ENCODE data around the gene IGFBP4. TPM values are rescaled to one million over a fixed set of nuclear protein-coding genes. Genes with fewer than 3 reads are reported as not detected.

The IGFBP4 gene
- total RNA-seq, 2 experiments from 2014 or later = 27.1 to 28.4 TPM

DNA sequence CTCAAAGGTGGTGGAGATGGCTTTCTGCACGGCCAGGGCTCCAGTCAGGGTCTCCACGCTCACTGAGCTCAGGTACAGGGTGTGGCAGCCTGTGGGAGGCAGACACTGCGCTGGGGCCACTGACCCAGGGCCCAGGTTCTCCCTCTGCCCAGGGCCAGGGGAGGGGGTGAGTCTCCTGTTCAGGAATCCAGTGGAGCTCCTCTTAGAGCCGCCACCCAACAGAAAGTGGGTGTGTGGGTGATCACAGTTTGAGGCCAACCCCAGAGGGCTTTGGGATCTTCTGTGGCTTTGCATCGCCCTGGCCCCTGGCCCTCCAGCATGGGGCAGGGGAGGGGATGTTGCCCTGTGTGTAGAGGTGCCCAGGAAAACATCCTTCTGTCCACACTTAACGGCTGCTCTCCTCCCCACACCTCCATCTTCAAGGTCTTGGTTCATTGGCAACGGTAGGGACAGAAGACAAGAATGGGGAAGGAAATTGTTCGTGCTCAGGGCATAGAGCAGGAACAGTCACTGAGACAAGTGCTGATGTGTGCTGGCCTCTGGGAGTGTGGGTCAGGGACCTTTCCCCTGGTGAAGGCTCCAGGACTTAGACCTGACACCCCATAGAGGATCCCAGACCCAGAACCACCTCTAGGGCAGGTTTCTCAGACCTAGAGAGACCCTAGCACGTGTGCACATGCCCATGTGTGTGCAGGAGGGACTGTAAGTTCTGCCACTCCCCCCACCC, 36.7 kb downstream of the IGFBP4 start:
- CTCF ChIA-PET = interaction anchor here (0.9 to 4.3 kb wide), 5 partner anchors 33 to 1169 kb away, joined by 3 to 47 read pairs (median 8); partner anchors contain the start of gene TOP2A
- H3K27ac Mint-ChIP-seq = peak overlapping the region; percentile 89
- peak overlapping the region; percentile 55 for H3K4me3 Mint-ChIP-seq
- peaks cover 30% of the 10 kb centered on the region for H3K36me3 Mint-ChIP-seq (ENCODE audit: low read depth)
- peaks cover 84% of the 10 kb centered on the region for H3K4me1 Mint-ChIP-seq
- H3K9me3 Mint-ChIP-seq = no peaks in the 10 kb centered on the region
- no peak for DNase-seq
- no peaks in the 10 kb centered on the region for H3K27me3 Mint-ChIP-seq
- POLR2A ChIA-PET = interaction anchor here (0.6 to 7.5 kb wide), 23 partner anchors 10 to 191 kb away, joined by 3 to 115 read pairs (median 4); partner anchors contain the start of genes IGFBP4 and TOP2A

DNA sequence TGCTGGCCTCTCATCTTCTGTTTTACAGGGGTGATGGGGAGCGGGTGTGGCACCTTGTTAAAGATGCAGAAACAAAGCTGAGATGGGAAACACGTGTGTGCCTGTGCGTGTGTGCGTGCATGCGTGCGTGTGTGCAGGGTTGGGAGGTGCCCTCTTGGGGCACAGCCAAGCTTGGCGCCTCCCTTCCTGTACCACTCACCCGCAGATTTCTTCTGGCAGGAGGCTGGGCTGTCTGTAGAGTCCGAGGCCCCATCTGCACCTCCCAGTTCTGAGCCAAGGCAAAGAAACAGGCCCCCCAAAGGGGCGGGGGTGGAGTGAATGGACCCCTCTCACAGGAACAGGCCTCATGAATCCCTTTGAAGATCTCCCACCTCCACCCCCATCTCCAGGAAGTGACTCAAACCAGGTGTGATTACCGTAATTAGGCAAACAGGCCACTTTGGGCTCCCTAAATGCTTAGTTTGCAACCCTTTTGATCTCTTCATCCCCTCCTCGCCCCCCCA, 37.3 kb downstream of the IGFBP4 start:
- Mint-ChIP-seq H3K36me3 (ENCODE audit: low read depth) (peaks cover 30% of the 10 kb centered on the region), H3K27ac (peak overlapping the region; percentile 89), H3K9me3 (no peaks in the 10 kb centered on the region), H3K4me1 (peaks cover 90% of the 10 kb centered on the region), H3K4me3 (peak overlapping the region; percentile 55), H3K27me3 (peaks cover 5% of the 10 kb centered on the region)
- DNase-seq = peak; percentile 91
- CTCF ChIA-PET = interaction anchor here (1.0 to 4.3 kb wide), 6 partner anchors 10 to 1168 kb away, joined by 3 to 47 read pairs (median 7); partner anchors contain the start of gene TOP2A
- POLR2A ChIA-PET = interaction anchor here (0.6 to 7.5 kb wide), 22 partner anchors 10 to 380 kb away, joined by 3 to 115 read pairs (median 4); partner anchors contain the start of genes IGFBP4, NR1D1 and TOP2A

DNA sequence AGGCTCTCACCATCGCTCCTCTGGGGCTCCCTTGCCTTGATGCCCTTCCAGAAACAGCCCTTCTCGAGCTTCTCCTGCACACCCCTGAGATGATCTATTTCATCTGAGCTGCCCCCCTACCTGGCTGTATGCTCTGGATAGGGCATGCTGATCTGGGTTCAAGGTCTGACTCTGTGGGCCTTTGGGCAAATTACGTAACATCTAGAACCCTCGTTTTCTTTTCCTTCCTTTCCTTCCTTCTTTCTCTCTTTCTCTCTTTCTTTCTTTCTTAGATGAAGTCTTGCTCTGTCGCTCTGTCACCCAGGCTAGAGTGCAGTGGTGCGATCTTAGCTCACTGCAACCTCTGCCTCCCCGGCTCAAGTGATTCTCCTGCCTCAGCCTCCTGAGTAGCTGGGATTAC, 37.9 kb downstream of the IGFBP4 start:
- ChIA-PET CTCF (interaction anchor here (1.0 to 4.3 kb wide), 6 partner anchors 9 to 1168 kb away, joined by 3 to 47 read pairs (median 7); partner anchors contain the start of gene TOP2A), POLR2A (interaction anchor here (1.1 to 7.5 kb wide), 16 partner anchors 9 to 381 kb away, joined by 3 to 115 read pairs (median 11); partner anchors contain the start of genes NR1D1 and TOP2A)
- Mint-ChIP-seq H3K4me1 (peaks cover 95% of the 10 kb centered on the region), H3K9me3 (no peaks in the 10 kb centered on the region), H3K4me3 (peak overlapping the region; percentile 55), H3K27ac (peak overlapping the region; percentile 89), H3K27me3 (peaks cover 6% of the 10 kb centered on the region), H3K36me3 (ENCODE audit: low read depth) (peaks cover 30% of the 10 kb centered on the region)
- DNase-seq = no peak

DNA sequence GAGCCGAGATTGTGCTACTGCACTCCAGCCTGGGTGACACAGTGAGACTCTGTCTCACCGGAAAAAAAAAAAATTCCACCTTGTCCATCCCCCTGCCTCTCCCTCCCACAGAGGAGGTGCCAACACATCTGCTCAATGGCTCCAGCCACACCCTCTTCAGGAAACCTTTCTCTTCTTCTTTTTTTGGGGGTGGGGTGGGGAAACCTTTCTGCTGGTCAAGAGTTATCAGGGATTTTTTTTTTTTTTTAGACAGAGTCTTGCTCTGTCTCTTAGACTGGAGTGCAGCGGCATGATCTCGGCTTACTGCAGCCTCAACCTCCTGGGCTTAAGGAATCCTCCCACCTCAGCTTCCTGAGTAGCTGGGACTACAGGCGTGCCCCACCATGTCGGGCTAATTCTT, 39.5 kb downstream of the IGFBP4 start:
- H3K9me3 Mint-ChIP-seq = no peaks in the 10 kb centered on the region
- H3K36me3 Mint-ChIP-seq (ENCODE audit: low read depth) = peaks cover 21% of the 10 kb centered on the region
- H3K4me1 Mint-ChIP-seq = peaks cover 96% of the 10 kb centered on the region
- peak overlapping the region; percentile 89 for H3K27ac Mint-ChIP-seq
- H3K4me3 Mint-ChIP-seq = no peak overlapping the region
- H3K27me3 Mint-ChIP-seq = peaks cover 6% of the 10 kb centered on the region
- POLR2A ChIA-PET = interaction anchor here (0.6 to 4.4 kb wide), 3 partner anchors 11 to 56 kb away, joined by 3 to 115 read pairs (median 14); no protein-coding TSS in a partner anchor
- no peak for DNase-seq
- CTCF ChIA-PET = interaction anchor here (4.3 kb wide), 1 partner anchor 50 kb away, joined by 47 read pairs; no protein-coding TSS in a partner anchor

DNA sequence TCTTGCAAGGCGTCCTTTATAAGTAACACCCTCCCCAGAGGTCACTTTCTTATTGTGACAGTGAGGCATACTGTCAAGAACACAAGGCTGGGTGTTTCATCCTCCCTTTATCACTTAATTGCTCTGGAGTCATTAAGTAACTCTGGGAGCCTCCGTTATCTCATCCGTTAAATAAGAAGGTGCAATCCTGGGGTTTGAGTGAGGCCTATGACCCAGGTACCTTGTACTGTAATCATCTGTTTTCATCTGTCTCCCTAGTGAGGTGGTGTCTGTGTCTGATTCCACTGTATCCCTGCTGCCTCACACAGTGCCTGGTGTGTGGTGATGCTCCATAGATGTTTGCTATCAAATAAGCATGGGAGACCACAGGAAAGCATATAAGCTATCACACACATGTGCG, 40.4 kb downstream of the IGFBP4 start:
- no peak overlapping the region for H3K4me3 Mint-ChIP-seq
- peaks cover 14% of the 10 kb centered on the region for H3K36me3 Mint-ChIP-seq (ENCODE audit: low read depth)
- no peaks in the 10 kb centered on the region for H3K9me3 Mint-ChIP-seq
- ChIA-PET POLR2A (interaction anchor here (3.7 kb wide), 1 partner anchor 33 kb away, joined by 15 read pairs; no protein-coding TSS in a partner anchor), CTCF (interaction anchor here (0.8 to 1.2 kb wide), 3 partner anchors 11 to 77 kb away, joined by 3 read pairs; no protein-coding TSS in a partner anchor)
- H3K27ac Mint-ChIP-seq = peak overlapping the region; percentile 54
- no peak for DNase-seq
- H3K27me3 Mint-ChIP-seq = peaks cover 6% of the 10 kb centered on the region
- peaks cover 96% of the 10 kb centered on the region for H3K4me1 Mint-ChIP-seq

DNA sequence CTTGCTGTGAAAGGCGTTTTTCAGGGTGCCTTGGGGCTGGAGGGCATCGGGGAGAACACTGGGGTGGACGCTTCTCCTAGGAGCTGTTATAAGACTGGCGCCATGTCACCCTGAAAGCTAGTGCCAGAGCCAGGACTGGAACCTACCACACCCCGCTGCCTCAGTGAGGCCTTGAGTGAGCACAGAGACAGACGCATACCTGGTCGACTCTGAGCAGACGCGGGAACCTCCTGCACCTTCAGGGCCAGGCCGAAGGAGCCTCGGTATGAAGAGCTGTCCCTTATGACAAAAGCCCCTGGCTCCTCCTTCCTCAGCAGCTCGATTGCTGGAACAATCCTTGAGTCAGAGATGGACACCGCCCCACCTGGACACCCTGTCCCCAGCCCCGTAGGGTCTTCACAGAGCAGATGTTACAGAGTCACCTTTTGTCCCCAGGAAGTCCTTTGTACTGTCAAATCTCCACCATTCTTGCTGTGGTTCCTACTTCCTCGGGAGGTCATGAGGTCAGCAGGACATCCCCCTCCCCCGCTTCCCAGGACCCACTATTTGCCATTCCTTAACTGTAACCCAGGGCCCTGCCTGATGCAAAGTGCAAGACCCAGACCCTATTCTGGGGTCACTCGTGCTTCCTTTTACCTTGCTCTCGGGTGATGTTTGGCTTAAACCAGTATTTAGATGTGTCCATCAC, 41.2 kb downstream of the IGFBP4 start:
- H3K9me3 Mint-ChIP-seq = no peaks in the 10 kb centered on the region
- H3K36me3 Mint-ChIP-seq (ENCODE audit: low read depth) = peaks cover 8% of the 10 kb centered on the region
- ChIA-PET CTCF (interaction anchor here (0.8 to 1.4 kb wide), 4 partner anchors 8 to 76 kb away, joined by 3 read pairs; no protein-coding TSS in a partner anchor), POLR2A (interaction anchor here (3.7 kb wide), 1 partner anchor 33 kb away, joined by 15 read pairs; no protein-coding TSS in a partner anchor)
- peak overlapping the region; percentile 31 for H3K27ac Mint-ChIP-seq
- no peak overlapping the region for H3K4me3 Mint-ChIP-seq
- H3K4me1 Mint-ChIP-seq = peaks cover 96% of the 10 kb centered on the region
- H3K27me3 Mint-ChIP-seq = peaks cover 6% of the 10 kb centered on the region
- DNase-seq = no peak

DNA sequence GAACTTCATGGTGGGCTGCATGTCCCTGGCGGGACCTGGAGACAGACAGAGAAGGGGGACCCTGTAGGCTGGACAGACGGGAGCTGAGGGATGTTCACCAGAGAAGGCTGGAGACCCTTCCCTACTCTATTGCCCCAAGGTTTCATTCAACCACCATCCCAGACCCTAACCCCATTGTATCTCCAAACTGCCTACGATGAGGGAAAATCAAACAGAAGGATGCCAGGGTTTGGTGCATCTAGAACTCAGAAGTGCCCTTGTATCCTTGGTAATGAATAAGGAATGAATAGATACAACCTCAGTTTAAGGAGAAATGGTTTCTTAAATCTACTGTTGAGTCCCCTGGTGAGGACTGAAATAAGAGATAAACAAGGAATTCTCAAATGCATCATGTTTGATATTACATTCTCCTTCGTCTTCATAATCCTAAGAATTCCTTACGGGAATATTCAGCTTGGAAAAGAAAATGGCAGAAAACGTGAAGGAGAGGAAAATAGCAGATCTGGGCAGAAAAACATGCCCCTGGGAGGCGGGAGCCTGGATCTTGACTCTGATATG, 41.8 kb downstream of the IGFBP4 start:
- DNase-seq = no peak
- ChIA-PET CTCF (interaction anchor here (1.2 to 1.4 kb wide), 2 partner anchors 9 to 44 kb away, joined by 3 read pairs; no protein-coding TSS in a partner anchor), POLR2A (interaction anchor here (1.6 to 3.7 kb wide), 2 partner anchors 8 to 32 kb away, joined by 4 to 15 read pairs; no protein-coding TSS in a partner anchor)
- Mint-ChIP-seq H3K27me3 (peaks cover 6% of the 10 kb centered on the region), H3K9me3 (no peaks in the 10 kb centered on the region), H3K4me1 (peaks cover 96% of the 10 kb centered on the region), H3K27ac (peak overlapping the region; percentile 31), H3K4me3 (no peak overlapping the region), H3K36me3 (ENCODE audit: low read depth) (peaks cover 5% of the 10 kb centered on the region)

DNA sequence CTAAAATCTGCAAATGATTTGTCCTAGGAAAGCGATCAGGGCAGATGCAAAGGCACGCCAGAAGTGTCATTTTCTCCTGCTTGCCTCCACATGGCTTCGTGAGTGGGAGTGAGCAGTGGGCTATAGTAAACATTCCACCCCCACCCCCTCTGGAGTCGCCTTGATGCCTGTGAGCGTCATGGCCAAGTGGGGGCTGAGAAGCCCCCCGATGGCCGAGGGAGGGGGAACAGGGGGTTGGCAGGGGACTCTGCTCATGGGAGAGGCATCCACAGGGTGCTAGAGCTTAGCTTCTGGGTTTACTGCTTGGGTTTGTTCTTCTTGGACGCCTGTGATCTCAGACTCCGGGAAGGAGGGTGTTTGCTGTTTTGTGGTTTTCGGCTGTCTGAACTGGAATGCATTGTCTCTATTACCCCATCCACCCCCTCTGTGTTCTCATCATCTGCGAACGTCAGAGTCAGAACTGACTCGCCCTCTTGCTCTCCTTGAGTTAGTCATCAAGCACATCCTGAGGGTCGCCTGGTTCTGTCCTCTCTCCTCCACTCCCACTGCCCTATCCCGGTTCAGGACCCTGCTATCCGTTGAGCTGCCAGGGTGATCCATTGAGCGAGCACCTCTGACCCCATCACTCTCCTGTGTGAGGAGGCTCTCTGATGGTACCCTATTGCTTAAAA, 42.7 kb downstream of the IGFBP4 start:
- no peak overlapping the region for H3K4me3 Mint-ChIP-seq
- DNase-seq = peak; percentile 34
- peak overlapping the region; percentile 47 for H3K27ac Mint-ChIP-seq
- H3K4me1 Mint-ChIP-seq = peaks cover 96% of the 10 kb centered on the region
- ChIA-PET POLR2A (interaction anchor here (0.9 to 3.7 kb wide), 5 partner anchors 9 to 68 kb away, joined by 3 to 15 read pairs (median 4); partner anchors contain the start of gene TOP2A), CTCF (interaction anchor here (1.4 to 2.5 kb wide), 2 partner anchors 10 to 47 kb away, joined by 3 to 6 read pairs; no protein-coding TSS in a partner anchor)
- peaks cover 6% of the 10 kb centered on the region for H3K27me3 Mint-ChIP-seq
- peaks cover 4% of the 10 kb centered on the region for H3K36me3 Mint-ChIP-seq (ENCODE audit: low read depth)
- H3K9me3 Mint-ChIP-seq = no peaks in the 10 kb centered on the region

DNA sequence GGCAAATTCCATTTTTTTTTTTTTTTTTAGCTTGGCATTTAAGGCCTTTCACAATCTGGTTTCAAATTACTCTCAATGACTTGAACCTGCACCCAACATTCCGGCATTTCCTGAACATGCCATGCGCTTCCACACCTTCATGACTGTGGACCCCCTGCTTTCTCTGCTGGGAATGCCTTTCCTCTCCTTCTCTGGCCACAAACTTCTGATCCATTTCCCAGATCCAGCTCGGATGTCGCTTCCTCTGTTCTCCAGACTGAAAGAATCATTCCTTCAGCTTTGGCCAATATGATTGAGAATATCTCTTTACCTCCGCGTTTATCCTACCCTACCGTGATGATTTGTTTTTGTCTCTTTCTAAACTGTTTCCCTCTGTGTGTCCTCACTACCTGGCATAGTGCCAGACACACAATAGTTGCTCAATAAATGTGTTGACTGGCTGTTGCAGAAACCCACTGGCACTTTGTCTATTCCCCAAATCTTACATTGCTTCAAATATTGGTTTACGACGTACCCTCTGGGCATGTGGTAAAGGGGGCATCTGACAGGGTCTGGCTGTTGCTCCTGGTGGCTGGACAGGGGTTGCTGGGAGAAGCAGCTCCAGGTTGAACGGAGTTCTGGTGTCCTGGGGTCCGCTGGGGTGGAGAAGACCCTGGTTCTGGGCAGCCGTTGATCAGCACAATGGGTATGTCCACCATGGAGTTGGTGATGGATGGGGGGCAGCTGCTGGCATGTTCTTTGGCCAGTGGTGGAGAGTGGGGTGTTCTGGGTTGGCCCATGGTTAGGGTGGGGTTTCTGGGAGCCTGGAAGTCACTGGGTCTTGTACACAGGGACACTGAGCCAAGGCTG, 43.5 kb downstream of the IGFBP4 start:
- Mint-ChIP-seq H3K27me3 (peaks cover 6% of the 10 kb centered on the region), H3K36me3 (ENCODE audit: low read depth) (peaks cover under 1% of the 10 kb centered on the region), H3K4me3 (no peak overlapping the region), H3K4me1 (peaks cover 95% of the 10 kb centered on the region), H3K9me3 (no peaks in the 10 kb centered on the region), H3K27ac (no peak overlapping the region)
- ChIA-PET CTCF (interaction anchor here (1.3 to 2.5 kb wide), 2 partner anchors 10 to 47 kb away, joined by 4 to 6 read pairs; no protein-coding TSS in a partner anchor), POLR2A (interaction anchor here (0.9 to 3.7 kb wide), 5 partner anchors 10 to 69 kb away, joined by 3 to 15 read pairs (median 4); partner anchors contain the start of gene TOP2A)
- no peak for DNase-seq

DNA sequence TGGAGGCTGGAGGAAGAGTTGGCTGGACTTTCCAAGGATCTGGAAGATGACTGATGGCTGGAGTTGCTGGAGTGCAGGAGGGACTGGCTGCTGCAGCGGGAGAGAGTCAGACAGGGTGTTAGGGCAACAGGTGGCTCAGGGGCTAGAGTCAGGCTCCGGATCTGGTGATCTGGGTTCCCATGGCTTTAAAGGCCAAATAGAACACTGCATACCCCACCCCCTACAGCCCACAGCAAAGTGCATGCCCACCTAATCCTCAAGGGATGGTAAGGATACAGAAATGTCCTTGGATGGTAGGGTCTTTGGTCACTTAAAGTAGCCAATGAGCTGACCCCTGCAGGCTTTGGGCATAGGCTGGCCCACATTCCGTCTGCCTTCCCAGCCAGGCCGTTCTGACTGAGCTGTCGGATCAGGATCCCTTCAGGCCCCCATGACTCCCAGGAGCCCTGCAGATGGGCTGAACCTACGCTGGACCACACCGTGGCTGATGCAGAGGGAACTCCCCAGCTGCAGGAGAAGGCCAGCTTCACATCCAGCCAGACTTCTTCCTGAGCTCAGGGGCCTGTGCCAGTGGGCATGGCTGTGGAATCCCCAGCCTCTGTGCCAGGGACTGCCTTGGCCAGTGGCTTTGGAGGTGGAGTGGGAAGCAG, 44.2 kb downstream of the IGFBP4 start:
- Mint-ChIP-seq H3K4me1 (peaks cover 89% of the 10 kb centered on the region), H3K4me3 (no peak overlapping the region), H3K27me3 (peaks cover 6% of the 10 kb centered on the region), H3K36me3 (ENCODE audit: low read depth) (no peaks in the 10 kb centered on the region), H3K9me3 (no peaks in the 10 kb centered on the region), H3K27ac (no peak overlapping the region)
- DNase-seq = no peak
- ChIA-PET POLR2A (interaction anchor here (1.2 to 1.5 kb wide), 4 partner anchors 11 to 53 kb away, joined by 4 to 10 read pairs (median 6); no protein-coding TSS in a partner anchor), CTCF (interaction anchor here (1.3 to 2.5 kb wide), 2 partner anchors 10 to 46 kb away, joined by 4 to 6 read pairs; no protein-coding TSS in a partner anchor)
